ENCODE data around the gene MUCL3. TPM values are rescaled to one million over a fixed set of nuclear protein-coding genes. Genes with fewer than 3 reads are reported as not detected.

The MUCL3 gene
- total RNA-seq, 1 experiment from 2014 or later = 0.15 TPM

GRCh38 chr6:30891816-30892538, 48.8 kb upstream of the MUCL3 start:
- DNase-seq (ENCODE audit: low read depth, low spot score) (no peak), ATAC-seq (no peak)
- H3K4me1 ChIP-seq (ENCODE audit: control insufficient read depth in 1 of 2, insufficient read depth in 2 of 2, low read length in 2 of 2) = peaks cover 16% of the 10 kb centered on the region in 2 experiments
- POLR2A ChIA-PET = no interaction called here
- no peak overlapping the region for H3K4me2 ChIP-seq (ENCODE audit: low read length)
- H4K20me1 ChIP-seq (ENCODE audit: insufficient read depth) = no peaks in the 10 kb centered on the region
- 0 out of 2 replicates have a peak overlapping the region, but pooled peaks have one; percentile 7 for H3K27ac ChIP-seq (ENCODE audit: low read depth, low read length)
- H2AFZ ChIP-seq (ENCODE audit: low read depth, low read length, poor library complexity, severe bottlenecking) = no peak overlapping the region
- H3K9ac ChIP-seq (ENCODE audit: low read length) = no peak overlapping the region
- RAD21 ChIA-PET (ENCODE audit: low non-redundant PET in 1 of 2, low total read pairs in 2 of 2, uncharacterized antibody in 2 of 2, unreplicated experiment in 2 of 2) = no interaction called here
- no TSS peak for BruUV-seq (replicated peaks)
- TF ChIP-seq EZH2phosphoT487 (IDR thresholded peaks at IDR 0.05; ENCODE audit: borderline replicate concordance) = no peak
- no peak for TF ChIP-seq EZH2 (IDR thresholded peaks at IDR 0.05)
- TF ChIP-seq RAD21 (IDR thresholded peaks at IDR 0.05; ENCODE audit: low read depth) = no peak
- TF ChIP-seq YY1 (IDR thresholded peaks at IDR 0.05; ENCODE audit: extremely low read depth, insufficient replicate concordance, low read depth, low read length) = no peak
- TF ChIP-seq SP1 (IDR thresholded peaks at IDR 0.05; ENCODE audit: low read depth) = no peak
- H3K9me3 ChIP-seq (ENCODE audit: control insufficient read depth in 1 of 2, insufficient read depth in 1 of 2, low read depth in 1 of 2, low read length in 2 of 2) = no peaks in the 10 kb centered on the region
- CTCF ChIA-PET = no interaction called here
- H3K27me3 ChIP-seq (ENCODE audit: insufficient read depth, low read length) = no peaks in the 10 kb centered on the region
- peaks cover 60 to 61% of the 10 kb centered on the region in 2 experiments for H3K36me3 ChIP-seq (ENCODE audit: control insufficient read depth in 1 of 2, insufficient read depth in 2 of 2, low read length in 2 of 2)
- H3K4me3 ChIP-seq (replicated peaks in 1 of 2; ENCODE audit: low read depth in 1 of 2, low read length in 2 of 2) = no peak overlapping the region
- H3K9me2 ChIP-seq (ENCODE audit: insufficient read depth) = no peaks in the 10 kb centered on the region
- intact Hi-C loops (cut with micrococcal nuclease) = no loop called here
- H3K79me2 ChIP-seq (ENCODE audit: insufficient read depth, low read length) = peaks cover 41% of the 10 kb centered on the region

- ATAC-seq (peak; percentile 47), DNase-seq (ENCODE audit: low read depth, low spot score) (no peak)
- intact Hi-C loops (cut with micrococcal nuclease) = no loop called here
- ChIA-PET RAD21 (ENCODE audit: low non-redundant PET in 1 of 2, low total read pairs in 2 of 2, uncharacterized antibody in 2 of 2, unreplicated experiment in 2 of 2) (no interaction called here), POLR2A (no interaction called here), CTCF (no interaction called here)
- Histone ChIP-seq H2AFZ (ENCODE audit: low read depth, low read length, poor library complexity, severe bottlenecking) (no peak overlapping the region), H3K27me3 (ENCODE audit: insufficient read depth, low read length) (no peaks in the 10 kb centered on the region), H3K79me2 (ENCODE audit: insufficient read depth, low read length) (peaks cover 30% of the 10 kb centered on the region), H3K9me2 (ENCODE audit: insufficient read depth) (no peaks in the 10 kb centered on the region), H3K36me3 (ENCODE audit: control insufficient read depth in 1 of 2, insufficient read depth in 2 of 2, low read length in 2 of 2) (peaks cover 68 to 71% of the 10 kb centered on the region in 2 experiments), H3K4me3 (replicated peaks in 1 of 2; ENCODE audit: low read depth in 1 of 2, low read length in 2 of 2) (no peak overlapping the region), H4K20me1 (ENCODE audit: insufficient read depth) (no peaks in the 10 kb centered on the region), H3K4me1 (ENCODE audit: control insufficient read depth in 1 of 2, insufficient read depth in 2 of 2, low read length in 2 of 2) (peaks cover 5% of the 10 kb centered on the region in 2 experiments; a peak in 3 of 4 replicates), H3K9me3 (ENCODE audit: control insufficient read depth in 1 of 2, insufficient read depth in 1 of 2, low read depth in 1 of 2, low read length in 2 of 2) (no peaks in the 10 kb centered on the region), H3K9ac (ENCODE audit: low read length) (no peak overlapping the region), H3K27ac (ENCODE audit: low read depth, low read length) (no peak overlapping the region), H3K4me2 (ENCODE audit: low read length) (no peak overlapping the region)
- BruUV-seq (replicated peaks) = no TSS peak
- TF ChIP-seq EZH2phosphoT487 (IDR thresholded peaks at IDR 0.05; ENCODE audit: borderline replicate concordance) (no peak), CTCF (IDR thresholded peaks at IDR 0.05 in 2 of 3, conservative IDR thresholded peaks at IDR 0.05 in 1 of 3; ENCODE audit: borderline replicate concordance in 1 of 3, insufficient read depth in 1 of 3, low read depth in 2 of 3, low read length in 2 of 3) (peak in 2 of 3 experiments; percentile 38 to 46; a peak in 3 of 6 replicates), SP1 (IDR thresholded peaks at IDR 0.05; ENCODE audit: low read depth) (no peak), YY1 (IDR thresholded peaks at IDR 0.05; ENCODE audit: extremely low read depth, insufficient replicate concordance, low read depth, low read length) (no peak)
Measured at GRCh38 chr6:30893001-30893591, 47.7 kb upstream of the MUCL3 start.
